Activated T-helper 1 cell treated with anti-CD3 and anti-CD28 coated beads, Interleukin-12 subunit alpha, Interleukin-12 subunit beta, Interleukin-2, Interleukin-4 antibody, amounts not matched to agents 30 ng/mL and 10 ng/mL and 1 ng/mL, durations not matched to agents 14 hours and 24 hours and 36 hours (primary cell): Measurements from ENCODE around the gene REG3G. TPM values are rescaled to one million over a fixed set of nuclear protein-coding genes. Genes with fewer than 3 reads are reported as not detected.

ENCODE experiments used
- DNase-seq: peaks from one replicate; pipeline ENCODE4 v3.0.0; 2021; ENCODE audit warnings: low spot score
- H3K27ac Mint-ChIP-seq: one replicate; pipeline ENCODE4 v1.8.0; 2021; ENCODE audit warnings: mild to moderate bottlenecking, mixed read lengths
- H3K27me3 Mint-ChIP-seq: one replicate; pipeline ENCODE4 v1.8.0; 2022; ENCODE audit warnings: mild to moderate bottlenecking, moderate library complexity, mixed read lengths; ENCODE audit not compliant: insufficient read depth
- H3K36me3 Mint-ChIP-seq: one replicate; pipeline ENCODE4 v1.8.0; 2021; ENCODE audit warnings: low read depth, mixed read lengths
- H3K4me1 Mint-ChIP-seq: one replicate; pipeline ENCODE4 v1.8.0; 2021; ENCODE audit warnings: low read depth, mixed read lengths
- H3K4me3 Mint-ChIP-seq: one replicate; pipeline ENCODE4 v1.8.0; 2021; ENCODE audit warnings: mild to moderate bottlenecking, moderate library complexity, mixed read lengths
- H3K9me3 Mint-ChIP-seq: one replicate; pipeline ENCODE4 v1.8.0; 2021; ENCODE audit warnings: mixed read lengths
- intact Hi-C: fragments of 100-400 bp; cut with micrococcal nuclease; formaldehyde crosslinking; loops from one replicate; pipeline ENCODE4 v1.15.1; 2024
- total RNA-seq: library from RNA; stranded (reverse); gene quantifications from 2 replicates; pipeline ENCODE4 v1.2.3, GENCODE V29; 2022

REG3G gene
- total RNA-seq, result not detected in 2 replicates

DNA sequence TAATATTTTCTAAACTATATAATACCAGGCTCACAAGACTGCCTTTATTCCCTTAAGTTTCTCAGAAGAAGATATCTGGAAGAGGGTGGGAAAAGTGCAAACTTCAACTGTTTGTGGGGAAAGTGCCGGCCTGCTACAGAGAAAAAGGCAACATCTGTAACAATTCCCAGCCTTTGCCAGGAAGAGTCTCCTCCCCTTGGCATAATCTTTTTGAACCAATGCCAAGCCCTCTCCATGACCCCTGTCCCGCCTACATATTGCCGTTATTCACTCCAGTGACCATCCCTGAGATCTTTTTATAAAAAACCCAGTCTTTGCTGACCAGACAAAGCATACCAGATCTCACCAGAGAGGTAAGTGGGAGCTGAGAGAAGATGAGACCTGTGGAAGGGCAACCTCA lies at the start of gene REG3G:
TSS of gene REG3G (plus strand) at position 282 of the 400 bp plus-strand sequence. CDS start 392 bp downstream, outside the sequence.
- intact Hi-C loops, result no loop called here
- H3K27ac Mint-ChIP-seq, result no peak within 1 kb of the TSS
- peaks cover 7% of the 10 kb centered on the region for H3K9me3 Mint-ChIP-seq
- no peaks in the 10 kb centered on the region for H3K36me3 Mint-ChIP-seq
- DNase-seq, result no peak
- no peaks in the 10 kb centered on the region for H3K27me3 Mint-ChIP-seq
- no peak within 1 kb of the TSS for H3K4me3 Mint-ChIP-seq
- H3K4me1 Mint-ChIP-seq, result no peaks in the 10 kb centered on the region

- H3K36me3 Mint-ChIP-seq, result no peaks in the 10 kb centered on the region
- no peak overlapping the region for H3K4me3 Mint-ChIP-seq
- H3K9me3 Mint-ChIP-seq, result no peaks in the 10 kb centered on the region
- intact Hi-C loops, result no loop called here
- no peaks in the 10 kb centered on the region for H3K27me3 Mint-ChIP-seq
- H3K4me1 Mint-ChIP-seq, result no peaks in the 10 kb centered on the region
- DNase-seq, result no peak
- H3K27ac Mint-ChIP-seq, result no peak overlapping the region
These were observed 47.8 kb upstream of the REG3G start for GRCh38 chr2:78977661-78978145.

DNA sequence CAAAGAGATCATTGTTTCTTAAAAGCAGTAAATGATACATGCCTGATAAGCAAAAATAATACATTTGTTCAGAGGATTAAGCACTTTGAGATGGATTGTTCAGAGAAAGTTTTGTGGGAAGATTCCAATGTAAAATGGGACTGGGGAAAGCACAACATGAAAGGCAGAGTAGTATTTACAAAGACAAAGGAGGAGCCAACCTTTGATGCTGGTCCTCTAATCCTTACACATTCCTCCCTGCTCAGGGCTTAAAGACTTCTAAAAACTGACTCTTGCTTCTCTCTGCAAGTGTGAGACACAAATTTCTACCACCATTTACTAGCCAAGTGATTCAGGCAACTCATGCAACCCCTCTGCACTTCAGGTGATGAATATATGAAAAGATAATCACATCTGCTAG lies 47.2 kb upstream of the REG3G start:
- H3K9me3 Mint-ChIP-seq, result no peaks in the 10 kb centered on the region
- no peak overlapping the region for H3K4me3 Mint-ChIP-seq
- intact Hi-C loops, result no loop called here
- H3K27ac Mint-ChIP-seq, result no peak overlapping the region
- no peaks in the 10 kb centered on the region for H3K4me1 Mint-ChIP-seq
- no peaks in the 10 kb centered on the region for H3K36me3 Mint-ChIP-seq
- DNase-seq, result no peak
- no peaks in the 10 kb centered on the region for H3K27me3 Mint-ChIP-seq

- no peaks in the 10 kb centered on the region for H3K27me3 Mint-ChIP-seq
- H3K27ac Mint-ChIP-seq, result no peak overlapping the region
- DNase-seq, result no peak
- H3K36me3 Mint-ChIP-seq, result no peaks in the 10 kb centered on the region
- no peaks in the 10 kb centered on the region for H3K4me1 Mint-ChIP-seq
- intact Hi-C loops, result no loop called here
- no peak overlapping the region for H3K4me3 Mint-ChIP-seq
- H3K9me3 Mint-ChIP-seq, result no peaks in the 10 kb centered on the region
These were observed 45.9 kb upstream of the REG3G start for GRCh38 chr2:78979380-78980151.

GRCh38 chr2:78980152-78980465 lies 45.4 kb upstream of the REG3G start:
- H3K27ac Mint-ChIP-seq, result no peak overlapping the region
- H3K9me3 Mint-ChIP-seq, result no peaks in the 10 kb centered on the region
- no peaks in the 10 kb centered on the region for H3K36me3 Mint-ChIP-seq
- intact Hi-C loops, result no loop called here
- no peaks in the 10 kb centered on the region for H3K27me3 Mint-ChIP-seq
- H3K4me3 Mint-ChIP-seq, result no peak overlapping the region
- H3K4me1 Mint-ChIP-seq, result no peaks in the 10 kb centered on the region
- no peak for DNase-seq

- Mint-ChIP-seq H3K9me3 (no peaks in the 10 kb centered on the region), H3K4me3 (no peak overlapping the region), H3K4me1 (no peaks in the 10 kb centered on the region), H3K27ac (no peak overlapping the region), H3K36me3 (no peaks in the 10 kb centered on the region), H3K27me3 (no peaks in the 10 kb centered on the region)
- no peak for DNase-seq
- intact Hi-C loops, result no loop called here
These were observed 44.6 kb upstream of the REG3G start for GRCh38 chr2:78980871-78981270.

DNA sequence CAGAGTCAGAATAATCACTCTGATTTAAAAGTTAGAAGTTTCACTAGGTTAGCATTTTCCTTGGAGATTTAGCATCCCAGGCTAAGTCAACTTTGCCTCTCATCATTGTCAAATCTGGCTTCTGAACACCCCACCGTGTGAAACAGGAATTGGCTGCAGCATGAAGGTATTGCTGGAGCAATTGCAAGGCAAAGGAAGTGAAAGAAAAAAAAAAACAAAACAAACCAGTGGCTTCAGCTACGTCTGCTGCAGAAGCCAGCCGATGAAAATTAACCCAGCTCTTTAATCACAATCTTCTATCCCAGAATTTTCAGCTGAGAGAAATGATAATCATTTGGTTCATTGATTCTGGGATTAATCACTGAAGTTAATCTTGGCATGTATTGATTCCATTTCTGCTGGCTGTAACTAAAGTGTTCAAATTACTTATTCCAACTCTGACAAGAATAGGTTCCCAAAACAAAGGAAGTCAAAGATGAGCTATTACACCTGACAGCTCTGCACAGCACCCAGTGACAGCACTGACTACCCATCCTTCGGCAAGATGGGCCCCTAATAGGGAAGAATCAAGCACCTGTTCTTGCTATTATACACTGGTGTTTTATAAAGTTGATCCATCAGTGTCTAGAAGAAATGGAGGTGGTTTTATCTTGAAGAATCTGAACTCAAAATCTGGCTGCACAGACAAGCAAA lies 42.7 kb upstream of the REG3G start:
- no peak for DNase-seq
- Mint-ChIP-seq H3K9me3 (no peaks in the 10 kb centered on the region), H3K36me3 (no peaks in the 10 kb centered on the region), H3K4me1 (no peaks in the 10 kb centered on the region), H3K27ac (no peak overlapping the region), H3K27me3 (no peaks in the 10 kb centered on the region), H3K4me3 (no peak overlapping the region)
- intact Hi-C loops, result no loop called here

- no peaks in the 10 kb centered on the region for H3K36me3 Mint-ChIP-seq
- H3K9me3 Mint-ChIP-seq, result no peaks in the 10 kb centered on the region
- DNase-seq, result no peak
- H3K27me3 Mint-ChIP-seq, result no peaks in the 10 kb centered on the region
- intact Hi-C loops, result no loop called here
- H3K4me1 Mint-ChIP-seq, result no peaks in the 10 kb centered on the region
- no peak overlapping the region for H3K4me3 Mint-ChIP-seq
- H3K27ac Mint-ChIP-seq, result no peak overlapping the region
These were observed 41.1 kb upstream of the REG3G start for GRCh38 chr2:78984386-78984785.

DNA sequence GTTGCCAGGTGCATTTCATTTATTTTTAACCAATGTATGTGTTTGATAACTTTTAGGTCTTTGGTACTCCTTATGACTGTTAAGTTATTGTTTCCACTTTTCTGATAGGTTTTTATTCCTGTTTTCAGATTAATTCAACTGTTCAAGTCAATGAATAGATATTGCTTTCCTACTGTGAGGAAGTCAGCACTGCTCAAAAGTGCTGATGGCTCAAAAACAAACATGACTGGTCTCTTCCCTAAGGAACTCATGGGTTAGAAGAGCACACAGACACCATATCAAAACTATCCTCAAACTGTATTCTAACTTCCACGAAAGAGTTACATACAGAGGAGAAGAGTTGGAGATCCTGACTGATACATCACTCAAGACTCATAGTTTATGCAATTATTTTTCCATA lies 39.9 kb upstream of the REG3G start:
- Mint-ChIP-seq H3K4me1 (no peaks in the 10 kb centered on the region), H3K4me3 (no peak overlapping the region), H3K36me3 (no peaks in the 10 kb centered on the region), H3K9me3 (no peaks in the 10 kb centered on the region), H3K27ac (no peak overlapping the region), H3K27me3 (no peaks in the 10 kb centered on the region)
- intact Hi-C loops, result no loop called here
- no peak for DNase-seq

GRCh38 chr2:78989051-78989450 lies 36.5 kb upstream of the REG3G start:
- intact Hi-C loops, result no loop called here
- Mint-ChIP-seq H3K27me3 (peaks cover 14% of the 10 kb centered on the region), H3K36me3 (no peaks in the 10 kb centered on the region), H3K4me1 (no peaks in the 10 kb centered on the region), H3K4me3 (no peak overlapping the region), H3K9me3 (peaks cover 2% of the 10 kb centered on the region), H3K27ac (no peak overlapping the region)
- DNase-seq, result no peak

DNA sequence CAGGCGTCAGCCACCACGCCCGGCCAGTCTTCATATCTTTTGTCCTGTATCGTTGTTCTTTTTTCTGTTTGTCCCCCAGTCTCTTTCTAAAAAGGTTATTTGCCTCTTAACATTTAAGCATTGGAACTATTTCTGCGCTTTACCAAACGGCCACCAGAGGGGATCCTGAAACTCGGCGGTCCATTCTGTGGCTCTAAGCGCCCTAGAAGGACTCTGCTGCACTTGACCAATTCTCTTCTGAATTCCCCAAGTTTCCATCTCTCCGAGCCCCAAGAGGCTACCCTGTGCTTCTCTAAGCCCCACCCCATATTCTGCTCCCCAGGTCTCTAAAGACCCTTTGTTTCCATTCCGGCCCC lies 33.1 kb upstream of the REG3G start:
- no peak overlapping the region for H3K27ac Mint-ChIP-seq
- peaks cover 7% of the 10 kb centered on the region for H3K9me3 Mint-ChIP-seq
- no peak overlapping the region for H3K4me3 Mint-ChIP-seq
- H3K36me3 Mint-ChIP-seq, result no peaks in the 10 kb centered on the region
- intact Hi-C loops, result no loop called here
- no peak for DNase-seq
- H3K27me3 Mint-ChIP-seq, result peaks cover 20% of the 10 kb centered on the region
- H3K4me1 Mint-ChIP-seq, result no peaks in the 10 kb centered on the region

- Mint-ChIP-seq H3K4me1 (no peaks in the 10 kb centered on the region), H3K27ac (no peak overlapping the region), H3K36me3 (no peaks in the 10 kb centered on the region), H3K4me3 (no peak overlapping the region), H3K9me3 (peaks cover 7% of the 10 kb centered on the region), H3K27me3 (peaks cover 20% of the 10 kb centered on the region)
- intact Hi-C loops, result no loop called here
- no peak for DNase-seq
These were observed 32.5 kb upstream of the REG3G start for GRCh38 chr2:78992807-78993517.

GRCh38 chr2:78993518-78994148 lies 31.9 kb upstream of the REG3G start:
- Mint-ChIP-seq H3K9me3 (peaks cover 7% of the 10 kb centered on the region), H3K4me3 (no peak overlapping the region), H3K4me1 (no peaks in the 10 kb centered on the region), H3K36me3 (no peaks in the 10 kb centered on the region), H3K27me3 (peaks cover 20% of the 10 kb centered on the region), H3K27ac (no peak overlapping the region)
- no peak for DNase-seq
- intact Hi-C loops, result no loop called here
